ENCODE results near the gene MYCBP.

DNA sequence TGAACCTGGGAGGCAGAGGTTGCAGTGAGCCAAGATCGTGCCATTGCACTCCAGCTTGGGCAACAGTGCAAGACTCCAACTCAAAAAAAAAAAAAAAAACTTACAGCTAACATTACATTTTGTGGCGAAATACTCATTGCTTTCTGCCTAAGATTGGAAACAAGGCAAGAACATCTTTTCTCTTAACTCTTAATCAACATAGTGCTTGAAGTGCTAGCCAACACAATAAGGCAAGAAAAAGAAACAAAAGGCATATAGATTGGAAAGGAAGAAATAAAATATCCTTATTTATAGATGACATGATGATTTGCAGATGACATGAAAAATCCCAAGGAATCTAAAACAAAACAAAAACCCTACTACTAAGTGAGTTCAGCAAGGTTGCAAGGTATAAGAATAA is 32.8 kb upstream of the MYCBP start:
- TF ChIP-seq, protein P1, sequence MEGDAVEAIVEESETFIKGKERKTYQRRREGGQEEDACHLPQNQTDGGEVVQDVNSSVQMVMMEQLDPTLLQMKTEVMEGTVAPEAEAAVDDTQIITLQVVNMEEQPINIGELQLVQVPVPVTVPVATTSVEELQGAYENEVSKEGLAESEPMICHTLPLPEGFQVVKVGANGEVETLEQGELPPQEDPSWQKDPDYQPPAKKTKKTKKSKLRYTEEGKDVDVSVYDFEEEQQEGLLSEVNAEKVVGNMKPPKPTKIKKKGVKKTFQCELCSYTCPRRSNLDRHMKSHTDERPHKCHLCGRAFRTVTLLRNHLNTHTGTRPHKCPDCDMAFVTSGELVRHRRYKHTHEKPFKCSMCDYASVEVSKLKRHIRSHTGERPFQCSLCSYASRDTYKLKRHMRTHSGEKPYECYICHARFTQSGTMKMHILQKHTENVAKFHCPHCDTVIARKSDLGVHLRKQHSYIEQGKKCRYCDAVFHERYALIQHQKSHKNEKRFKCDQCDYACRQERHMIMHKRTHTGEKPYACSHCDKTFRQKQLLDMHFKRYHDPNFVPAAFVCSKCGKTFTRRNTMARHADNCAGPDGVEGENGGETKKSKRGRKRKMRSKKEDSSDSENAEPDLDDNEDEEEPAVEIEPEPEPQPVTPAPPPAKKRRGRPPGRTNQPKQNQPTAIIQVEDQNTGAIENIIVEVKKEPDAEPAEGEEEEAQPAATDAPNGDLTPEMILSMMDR (IDR thresholded peaks at IDR 0.05): no peak
- TF ChIP-seq POLR2AphosphoS5 (IDR thresholded peaks at IDR 0.05): no peak
